Measurements from ENCODE around the gene PSMA5. TPM values are rescaled to one million over a fixed set of nuclear protein-coding genes. Genes with fewer than 3 reads are reported as not detected.

PSMA5 gene
- polyA plus RNA-seq, 1 experiment = 151 TPM

DNA sequence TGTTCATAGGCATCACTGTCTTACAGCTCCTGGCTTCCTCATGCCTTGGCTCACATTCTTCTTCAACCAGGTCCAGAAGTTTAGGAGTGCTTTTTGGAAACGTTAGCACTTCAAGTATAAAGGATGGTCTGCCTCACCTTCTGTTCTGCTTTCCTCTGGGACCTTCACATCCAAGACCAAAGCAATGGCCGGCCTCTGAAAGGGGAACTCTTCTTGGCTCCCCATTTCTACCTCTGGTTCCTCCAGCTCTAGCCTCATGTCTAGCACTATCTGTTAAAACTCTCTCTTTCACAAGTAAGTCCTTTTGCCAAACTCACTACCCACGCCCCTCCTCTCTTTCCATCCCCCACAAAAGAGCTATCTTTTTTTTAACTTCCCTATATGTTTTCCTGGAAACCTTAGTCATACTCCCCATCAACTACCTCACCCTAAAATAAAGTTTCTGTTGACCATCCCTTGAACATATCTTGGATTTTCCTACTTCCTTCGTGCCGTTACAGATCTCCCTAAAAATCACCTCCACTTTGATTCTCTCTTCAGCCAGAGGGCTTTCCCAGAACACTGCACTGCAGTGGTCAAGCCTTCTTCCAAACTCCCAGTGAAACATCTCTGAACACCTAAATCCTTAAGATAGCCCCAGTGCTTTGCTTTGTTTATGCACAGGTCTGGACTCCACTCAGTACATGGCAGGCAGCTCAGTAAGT is 36.5 kb downstream of the PSMA5 start:
- ChIA-PET POLR2A (interaction anchor here (0.7 kb wide), 1 partner anchor 39 kb away, joined by 4 read pairs; no protein-coding TSS in a partner anchor), CTCF (interaction anchor here (1.0 to 1.6 kb wide), 5 partner anchors 10 to 289 kb away, joined by 3 to 6 read pairs (median 3); no protein-coding TSS in a partner anchor)
- no peaks in the 10 kb centered on the region for H3K27me3 ChIP-seq (ENCODE audit: control insufficient read depth, insufficient read depth, low read length)
- H3K27ac ChIP-seq (ENCODE audit: low read depth, low read length) = no peak overlapping the region
- no peak overlapping the region for H3K4me3 ChIP-seq (ENCODE audit: low read depth, low read length)
- H3K9me3 ChIP-seq (ENCODE audit: control insufficient read depth, insufficient read depth, low read length) = peaks cover 2% of the 10 kb centered on the region
- no peak for DNase-seq (ENCODE audit: low read depth, low spot score)
- TF ChIP-seq, protein P1, sequence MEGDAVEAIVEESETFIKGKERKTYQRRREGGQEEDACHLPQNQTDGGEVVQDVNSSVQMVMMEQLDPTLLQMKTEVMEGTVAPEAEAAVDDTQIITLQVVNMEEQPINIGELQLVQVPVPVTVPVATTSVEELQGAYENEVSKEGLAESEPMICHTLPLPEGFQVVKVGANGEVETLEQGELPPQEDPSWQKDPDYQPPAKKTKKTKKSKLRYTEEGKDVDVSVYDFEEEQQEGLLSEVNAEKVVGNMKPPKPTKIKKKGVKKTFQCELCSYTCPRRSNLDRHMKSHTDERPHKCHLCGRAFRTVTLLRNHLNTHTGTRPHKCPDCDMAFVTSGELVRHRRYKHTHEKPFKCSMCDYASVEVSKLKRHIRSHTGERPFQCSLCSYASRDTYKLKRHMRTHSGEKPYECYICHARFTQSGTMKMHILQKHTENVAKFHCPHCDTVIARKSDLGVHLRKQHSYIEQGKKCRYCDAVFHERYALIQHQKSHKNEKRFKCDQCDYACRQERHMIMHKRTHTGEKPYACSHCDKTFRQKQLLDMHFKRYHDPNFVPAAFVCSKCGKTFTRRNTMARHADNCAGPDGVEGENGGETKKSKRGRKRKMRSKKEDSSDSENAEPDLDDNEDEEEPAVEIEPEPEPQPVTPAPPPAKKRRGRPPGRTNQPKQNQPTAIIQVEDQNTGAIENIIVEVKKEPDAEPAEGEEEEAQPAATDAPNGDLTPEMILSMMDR (IDR thresholded peaks at IDR 0.05; ENCODE audit: low read depth, low read length) = no peak

DNA sequence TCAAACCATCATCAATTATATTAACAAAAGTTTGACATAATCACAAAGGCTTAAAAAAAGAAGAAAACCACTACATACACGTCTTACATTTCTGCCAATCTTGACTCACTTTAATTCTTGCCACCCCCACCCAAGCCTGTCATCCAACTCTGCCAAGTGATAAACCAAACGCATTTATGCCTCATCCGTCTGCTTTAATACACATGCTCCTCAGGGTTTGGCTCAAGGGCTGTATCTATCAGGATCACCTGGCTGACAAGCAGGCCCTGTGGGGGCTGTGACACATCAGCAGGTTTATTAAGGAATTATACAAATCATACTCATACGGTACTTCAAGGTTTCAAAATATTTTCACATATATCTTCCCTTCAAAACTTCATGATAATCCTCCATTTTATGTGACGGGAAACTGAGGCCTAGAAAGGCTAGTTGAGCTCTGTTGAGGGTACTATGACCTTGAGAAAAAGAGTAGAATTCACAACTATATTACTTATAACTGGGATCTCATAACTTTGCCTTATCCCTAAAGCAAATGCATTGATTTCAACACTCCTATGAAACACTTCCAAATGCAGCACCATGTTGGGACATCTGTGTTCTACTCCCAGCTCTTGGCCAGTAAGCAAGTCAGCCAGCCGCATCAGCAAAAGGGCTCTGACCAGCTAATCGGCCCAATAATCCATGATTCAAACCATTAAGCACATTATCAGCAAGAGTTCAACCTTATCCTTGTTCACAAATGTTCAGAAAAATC is 37.2 kb downstream of the PSMA5 start:
- Histone ChIP-seq H3K9me3 (ENCODE audit: control insufficient read depth, insufficient read depth, low read length) (peaks cover 5% of the 10 kb centered on the region), H3K27ac (ENCODE audit: low read depth, low read length) (no peak overlapping the region), H3K4me3 (ENCODE audit: low read depth, low read length) (no peak overlapping the region), H3K27me3 (ENCODE audit: control insufficient read depth, insufficient read depth, low read length) (no peaks in the 10 kb centered on the region)
- TF ChIP-seq, protein P1 (IDR thresholded peaks at IDR 0.05; ENCODE audit: low read depth, low read length) = no peak
- ChIA-PET CTCF (interaction anchor here (1.0 to 1.6 kb wide), 4 partner anchors 9 to 289 kb away, joined by 3 to 6 read pairs (median 4); no protein-coding TSS in a partner anchor), POLR2A (no interaction called here)
- no peak for DNase-seq (ENCODE audit: low read depth, low spot score)

DNA sequence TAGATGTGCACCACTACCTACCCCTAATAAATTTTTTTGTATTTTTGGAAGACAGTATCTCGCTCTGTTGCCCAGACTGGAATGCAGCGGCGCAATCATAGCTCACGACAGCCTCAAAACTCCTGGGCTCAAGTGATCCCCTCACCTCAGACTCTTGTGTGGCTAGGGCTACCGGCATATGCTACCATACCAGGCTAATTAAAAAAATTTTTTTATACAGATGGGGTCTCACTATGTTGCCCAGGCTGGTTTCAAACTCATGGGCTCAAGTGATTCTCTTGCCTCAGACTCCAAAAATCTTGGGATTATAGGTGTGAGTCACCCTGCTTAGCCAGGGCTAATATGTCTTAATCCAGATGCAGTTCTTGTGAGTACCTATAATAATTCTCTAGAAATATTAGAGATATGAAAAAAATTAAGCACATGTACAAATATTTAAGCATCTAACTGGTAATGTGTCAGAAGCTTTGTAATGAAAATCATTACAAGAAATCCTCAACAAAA is 38.0 kb downstream of the PSMA5 start:
- Histone ChIP-seq H3K27ac (ENCODE audit: low read depth, low read length) (no peak overlapping the region), H3K27me3 (ENCODE audit: control insufficient read depth, insufficient read depth, low read length) (no peaks in the 10 kb centered on the region), H3K4me3 (ENCODE audit: low read depth, low read length) (no peak overlapping the region), H3K9me3 (ENCODE audit: control insufficient read depth, insufficient read depth, low read length) (peaks cover 5% of the 10 kb centered on the region)
- ChIA-PET POLR2A (no interaction called here), CTCF (no interaction called here)
- TF ChIP-seq, protein P1 (IDR thresholded peaks at IDR 0.05; ENCODE audit: low read depth, low read length) = no peak
- no peak for DNase-seq (ENCODE audit: low read depth, low spot score)

DNA sequence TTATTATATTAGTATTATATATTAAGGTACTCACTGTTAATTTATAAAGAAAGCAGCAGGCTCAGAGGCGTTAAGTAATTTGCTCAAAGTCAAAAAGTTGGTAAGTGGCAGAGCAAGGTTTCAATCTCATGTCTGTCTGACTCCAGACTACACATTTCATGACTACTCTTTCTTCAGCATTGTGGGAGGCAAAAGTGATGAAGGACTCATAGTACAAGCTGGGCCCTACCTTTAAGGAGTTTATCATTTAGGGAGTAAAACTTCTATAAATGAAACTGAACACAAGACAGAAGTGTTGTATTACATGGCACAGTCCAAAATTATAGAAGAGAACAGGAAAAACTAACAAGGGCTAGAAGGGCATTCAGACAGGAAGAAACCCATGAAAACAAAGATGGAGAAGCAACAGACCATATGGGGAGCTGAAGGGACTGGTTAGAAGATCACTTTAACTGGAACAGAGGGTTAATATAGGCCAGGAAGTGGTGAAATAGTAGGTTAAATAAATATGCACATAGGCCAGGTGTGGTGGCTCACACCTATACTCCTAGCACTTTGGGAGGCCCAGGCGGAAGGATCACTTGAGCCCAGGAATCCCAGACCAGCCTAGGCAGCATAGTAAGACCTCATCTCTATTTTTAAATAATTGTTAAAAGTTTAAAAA is 40.1 kb downstream of the PSMA5 start:
- no peak overlapping the region for H3K27ac ChIP-seq (ENCODE audit: low read depth, low read length)
- DNase-seq (ENCODE audit: low read depth, low spot score) = no peak
- CTCF ChIA-PET = interaction anchor here (0.7 kb wide), 1 partner anchor 107 kb away, joined by 3 read pairs; no protein-coding TSS in a partner anchor
- TF ChIP-seq, protein P1 (IDR thresholded peaks at IDR 0.05; ENCODE audit: low read depth, low read length) = no peak
- H3K27me3 ChIP-seq (ENCODE audit: control insufficient read depth, insufficient read depth, low read length) = no peaks in the 10 kb centered on the region
- no peak overlapping the region for H3K4me3 ChIP-seq (ENCODE audit: low read depth, low read length)
- H3K9me3 ChIP-seq (ENCODE audit: control insufficient read depth, insufficient read depth, low read length) = peaks cover 5% of the 10 kb centered on the region
- POLR2A ChIA-PET = no interaction called here

All from AG04450 (cell line).